ENCODE measurements around the gene CACNG1. TPM values are rescaled to one million over a fixed set of nuclear protein-coding genes. Genes with fewer than 3 reads are reported as not detected.

Gene CACNG1
- 0.08 to 0.25 TPM (median 0.14 TPM) in 4 of 5 replicates, not detected in the other for total RNA-seq (2022; extraction: Qiagen RNA extraction)

DNA sequence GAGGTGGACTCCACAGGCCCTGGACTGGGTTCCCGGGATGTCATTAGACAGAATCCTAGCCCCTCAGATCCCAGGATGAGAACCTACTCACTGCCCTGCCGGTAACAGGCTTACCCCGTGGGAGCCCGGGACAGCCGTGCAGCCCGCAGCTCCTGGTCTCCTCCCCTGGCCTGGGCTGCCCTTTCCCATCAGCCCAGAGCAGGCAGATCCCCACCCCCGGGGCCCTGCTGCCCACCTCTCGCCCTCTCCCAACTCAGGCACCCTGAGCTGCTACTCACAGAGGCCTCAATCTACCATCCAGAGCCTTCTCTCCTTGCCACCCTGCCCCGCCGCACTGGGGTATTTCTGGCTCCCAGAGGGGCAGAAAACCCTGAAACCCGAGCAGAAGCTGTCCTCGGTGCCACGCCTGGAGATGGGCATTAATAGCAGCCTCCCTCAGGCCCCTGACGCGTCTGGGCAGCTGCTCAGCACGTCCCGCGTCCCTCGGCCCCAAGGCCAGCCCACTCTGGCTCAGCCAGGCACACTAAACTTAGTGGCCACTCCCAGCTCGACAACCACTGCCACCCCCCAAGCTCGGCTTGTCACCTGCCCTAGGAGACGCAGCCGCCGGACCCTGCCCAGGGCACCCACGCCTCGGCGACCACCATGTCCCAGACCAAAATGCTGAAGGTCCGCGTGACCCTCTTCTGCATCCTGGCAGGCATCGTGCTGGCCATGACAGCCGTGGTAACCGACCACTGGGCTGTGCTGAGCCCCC lies at the start of gene CACNG1:
Gene CACNG1, plus strand, starts transcription at position 539 of the 757 bp plus-strand sequence. Its CDS starts 107 bp downstream, at position 646.

Other genes starting within 250 kb of the CACNG1 start
- gene CACNG5, start 209.4 kb upstream of the CACNG1 start, total RNA-seq (2022; extraction: Qiagen RNA extraction): 0.10 TPM in 1 of 5 replicates, not detected in the others
- 8.8 to 13.9 TPM (median 11.8 TPM) in 5 replicates for gene CACNG4, start 79.8 kb upstream of the CACNG1 start, total RNA-seq (2022; extraction: Qiagen RNA extraction)
- gene HELZ, start 200.6 kb downstream of the CACNG1 start, total RNA-seq (2022; extraction: Qiagen RNA extraction): 7.6 to 11.3 TPM (median 8.7 TPM) in 5 replicates

Data from A549 treated with CORT108297 at 1 μM for 4 hours (cell line).